Mucosa of descending colon (tissue), 3 donors: ENCODE data around the gene PNLDC1. TPM values are rescaled to one million over a fixed set of nuclear protein-coding genes. Genes with fewer than 3 reads are reported as not detected.
"Not testable (repeated sequence)": the region's sequence is repeated elsewhere in the genome, so short reads cannot be mapped to it uniquely, and the experiment has no call there.

Experiments
- ATAC-seq: fragments of 200-7000 bp; cut with Tn5 transposase; one replicate; pipeline ENCODE4 v1.9.1; 2020; ENCODE audit warnings: mild to moderate bottlenecking, moderate library complexity
- DNase-seq, 3 donors: peaks; one replicate each; pipeline ENCODE4 v3.0.0-alpha.2; 2020
- H3K36me3 ChIP-seq: fragments of 200-600 bp; one replicate; pipeline ENCODE4 v1.8.0; 2021; ENCODE audit warnings: low read depth, mild to moderate bottlenecking
- H3K4me1 ChIP-seq: fragments of 200-600 bp; one replicate; pipeline ENCODE4 v1.8.0; 2021; ENCODE audit warnings: low read depth, mild to moderate bottlenecking
- H3K4me3 ChIP-seq: fragments of 200-600 bp; one replicate; pipeline ENCODE4 v1.8.0; 2021; ENCODE audit warnings: mild to moderate bottlenecking
- H3K9me3 ChIP-seq: fragments of 200-600 bp; one replicate; pipeline ENCODE4 v1.8.0; 2021; ENCODE audit warnings: mild to moderate bottlenecking
- intact Hi-C, 2 donors: fragments of 100-400 bp; cut with DNase I in 1 of 2; cut with micrococcal nuclease in 1 of 2; formaldehyde crosslinking; loops; one replicate each; pipeline versions ENCODE4 v1.11.0 to v1.11.1; 2022; cut with DNase I, micrococcal nuclease
- total RNA-seq, 3 donors: library from RNA; stranded (reverse); fragmentation: NEBNext Ultra II Directional in 2 of 3; extraction: Animal tissue kit (Norgen Biotek cat#: 25700) in 2 of 3; gene quantifications; one replicate each; pipeline versions ENCODE4 v1.2.1 to v1.2.4, GENCODE V29; 2021 to 2023
- TF ChIP-seq, protein P1 (sequence below): fragments of 200-600 bp; IDR thresholded peaks from one replicate; pipeline ENCODE4 v1.8.0; 2022; ENCODE audit warnings: antibody characterized with exemption, mild to moderate bottlenecking
- donor health status: DM: no; HTN: no; CAD: no; lungs with moderate emphysema.
- donor health status: DM: no; HTN: no; CAD: no.
- donor health status: DM: no; HTN: yes; CAD: no.

PNLDC1 gene
- total RNA-seq, 3 donors from 2014 or later, result 1.3 TPM; not detected in 2

- Histone ChIP-seq H3K36me3 (no peaks in the 10 kb centered on the region), H3K4me1 (no peaks in the 10 kb centered on the region), H3K4me3 (no peak overlapping the region), H3K9me3 (peaks cover 3% of the 10 kb centered on the region)
- intact Hi-C loops, result no loop called here
- DNase-seq, result peak in 1 of 3 donors; percentile 22
- peak; percentile 41 for ATAC-seq
- TF ChIP-seq, protein P1, sequence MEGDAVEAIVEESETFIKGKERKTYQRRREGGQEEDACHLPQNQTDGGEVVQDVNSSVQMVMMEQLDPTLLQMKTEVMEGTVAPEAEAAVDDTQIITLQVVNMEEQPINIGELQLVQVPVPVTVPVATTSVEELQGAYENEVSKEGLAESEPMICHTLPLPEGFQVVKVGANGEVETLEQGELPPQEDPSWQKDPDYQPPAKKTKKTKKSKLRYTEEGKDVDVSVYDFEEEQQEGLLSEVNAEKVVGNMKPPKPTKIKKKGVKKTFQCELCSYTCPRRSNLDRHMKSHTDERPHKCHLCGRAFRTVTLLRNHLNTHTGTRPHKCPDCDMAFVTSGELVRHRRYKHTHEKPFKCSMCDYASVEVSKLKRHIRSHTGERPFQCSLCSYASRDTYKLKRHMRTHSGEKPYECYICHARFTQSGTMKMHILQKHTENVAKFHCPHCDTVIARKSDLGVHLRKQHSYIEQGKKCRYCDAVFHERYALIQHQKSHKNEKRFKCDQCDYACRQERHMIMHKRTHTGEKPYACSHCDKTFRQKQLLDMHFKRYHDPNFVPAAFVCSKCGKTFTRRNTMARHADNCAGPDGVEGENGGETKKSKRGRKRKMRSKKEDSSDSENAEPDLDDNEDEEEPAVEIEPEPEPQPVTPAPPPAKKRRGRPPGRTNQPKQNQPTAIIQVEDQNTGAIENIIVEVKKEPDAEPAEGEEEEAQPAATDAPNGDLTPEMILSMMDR, result no peak
Observed at GRCh38 chr6:159852877-159853276, 52.8 kb downstream of the PNLDC1 start.

DNA sequence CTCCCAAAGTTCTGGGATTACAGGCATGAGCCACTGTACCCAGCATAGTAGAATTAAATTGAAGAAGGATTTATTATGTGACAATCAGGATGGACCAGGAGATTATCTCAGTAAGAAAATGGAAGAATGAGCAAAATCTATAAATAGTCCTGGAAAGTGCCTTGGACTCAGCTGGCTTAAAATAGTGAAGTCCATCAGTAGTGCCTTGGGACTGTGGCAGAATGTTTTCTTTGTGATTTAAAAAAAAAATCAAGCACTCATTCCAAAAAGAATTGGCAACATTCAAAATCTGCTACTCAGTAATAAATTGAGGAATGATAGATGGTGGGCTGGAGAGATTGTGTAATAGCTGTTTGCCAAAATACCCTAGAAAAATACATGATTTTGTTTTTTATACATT lies 53.7 kb downstream of the PNLDC1 start:
- Histone ChIP-seq H3K4me1 (no peaks in the 10 kb centered on the region), H3K9me3 (no peaks in the 10 kb centered on the region), H3K36me3 (no peaks in the 10 kb centered on the region), H3K4me3 (no peak overlapping the region)
- DNase-seq (no peak), ATAC-seq (no peak)
- intact Hi-C loops, result no loop called here
- TF ChIP-seq, protein P1, result no peak

- no peak overlapping the region for H3K4me3 ChIP-seq
- no peaks in the 10 kb centered on the region for H3K9me3 ChIP-seq
- DNase-seq (no peak), ATAC-seq (no peak)
- H3K4me1 ChIP-seq, result no peaks in the 10 kb centered on the region
- intact Hi-C loops, result no loop called here
- H3K36me3 ChIP-seq, result no peaks in the 10 kb centered on the region
- TF ChIP-seq, protein P1, result no peak
Observed at GRCh38 chr6:159854959-159855358, 54.9 kb downstream of the PNLDC1 start.

GRCh38 chr6:159858259-159858658 lies 58.2 kb downstream of the PNLDC1 start:
- no peaks in the 10 kb centered on the region for H3K9me3 ChIP-seq
- H3K4me3 ChIP-seq, result no peak overlapping the region
- TF ChIP-seq, protein P1, result no peak
- DNase-seq (no peak), ATAC-seq (no peak)
- no peaks in the 10 kb centered on the region for H3K36me3 ChIP-seq
- no peaks in the 10 kb centered on the region for H3K4me1 ChIP-seq
- intact Hi-C loops, result no loop called here

GRCh38 chr6:159860482-159860881 lies 60.4 kb downstream of the PNLDC1 start:
- no peak overlapping the region for H3K4me3 ChIP-seq
- no peaks in the 10 kb centered on the region for H3K36me3 ChIP-seq
- H3K4me1 ChIP-seq, result no peaks in the 10 kb centered on the region
- intact Hi-C loops, result loop anchor here in 1 of 2 donors (10.0 kb wide), 1 partner anchor 594 kb away; no protein-coding TSS in a partner anchor
- H3K9me3 ChIP-seq, result no peaks in the 10 kb centered on the region
- TF ChIP-seq, protein P1, result no peak
- no peak for DNase-seq
- ATAC-seq, result no peak

DNA sequence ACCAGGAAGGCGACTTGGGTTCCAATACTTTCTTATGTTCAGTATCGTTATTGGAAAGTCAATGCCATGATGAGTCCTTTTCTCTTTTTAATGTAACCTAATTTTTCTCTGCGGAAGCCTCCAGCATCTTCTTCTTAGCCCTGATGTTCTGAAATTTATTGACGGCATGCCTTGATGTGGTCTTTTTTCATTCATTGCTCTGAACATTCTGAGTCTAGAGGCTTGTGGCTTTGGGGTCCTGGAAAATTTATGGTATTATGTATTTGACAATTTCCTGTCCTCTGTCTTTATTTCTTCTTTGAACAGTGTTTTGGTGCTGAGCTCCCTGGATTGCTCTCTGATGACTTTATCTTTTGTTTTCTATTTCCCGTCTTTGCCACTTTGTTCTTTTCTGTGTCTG lies 62.0 kb downstream of the PNLDC1 start:
- Histone ChIP-seq H3K4me1 (no peaks in the 10 kb centered on the region), H3K4me3 (no peak overlapping the region), H3K9me3 (no peaks in the 10 kb centered on the region), H3K36me3 (no peaks in the 10 kb centered on the region)
- DNase-seq, result no peak
- intact Hi-C loops, result loop anchor here in 1 of 2 donors (10.0 kb wide), 1 partner anchor 593 kb away; no protein-coding TSS in a partner anchor
- ATAC-seq, result no peak
- TF ChIP-seq, protein P1, result no peak

DNA sequence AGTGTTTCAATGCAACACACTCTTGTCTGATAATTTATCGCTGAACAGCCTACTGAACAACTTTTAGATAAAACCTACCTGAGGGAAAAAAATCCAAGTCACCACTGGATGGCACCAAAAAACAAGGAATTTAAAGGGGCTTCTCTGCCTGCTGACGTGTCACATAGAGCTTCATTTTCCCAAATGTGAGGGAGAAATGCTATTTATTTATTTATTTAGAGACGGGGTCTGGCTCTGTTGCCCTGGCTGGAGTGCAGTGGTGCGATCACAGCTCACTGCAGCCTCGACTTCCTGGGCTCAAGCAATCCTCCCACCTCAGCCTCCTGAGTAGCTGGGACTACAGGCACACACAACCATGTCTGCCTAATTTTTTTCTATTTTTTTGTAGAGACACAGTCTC lies 63.3 kb downstream of the PNLDC1 start:
- ATAC-seq, result peak; percentile 54
- H3K4me3 ChIP-seq, H3K4me1 ChIP-seq, H3K36me3 ChIP-seq, H3K9me3 ChIP-seq: not testable (repeated sequence)
- peak in 1 of 3 donors; percentile 79 for DNase-seq
- intact Hi-C loops, result loop anchor here in 1 of 2 donors (10.0 kb wide), 1 partner anchor 591 kb away; no protein-coding TSS in a partner anchor
